Activated CD8-positive, alpha-beta memory T cell treated with anti-CD3 and anti-CD28 coated beads, Interleukin-2, amount 10 ng/mL, durations not matched to agents 7 days and 5 days (primary cell): ENCODE measurements around the gene SIRT6. TPM values are rescaled to one million over a fixed set of nuclear protein-coding genes. Genes with fewer than 3 reads are reported as not detected.
"Not testable (repeated sequence)": the region's sequence is repeated elsewhere in the genome, so short reads cannot be mapped to it uniquely, and the experiment has no call there.

Experiments used
- ATAC-seq: fragments of 150-1000 bp; cut with Tn5 transposase; one replicate; pipeline ENCODE4 v1.10.0; 2021; ENCODE audit warnings: moderate library complexity
- CTCF ChIA-PET: fragments of 350-600 bp; sonication (Branson Sonifier 250); formaldehyde crosslinking; loops from one replicate; lab custom pipeline; 2021; ENCODE audit warnings: antibody characterized with exemption; lab: Charles Lee
- DNase-seq: peaks from one replicate; pipeline ENCODE4 v3.0.0-alpha.2; 2020
- H3K27ac Mint-ChIP-seq: one replicate; pipeline ENCODE4 v1.8.0; 2021; ENCODE audit warnings: mild to moderate bottlenecking, mixed read lengths
- H3K27me3 Mint-ChIP-seq: one replicate; pipeline ENCODE4 v1.8.0; 2021; ENCODE audit warnings: mixed read lengths
- H3K36me3 Mint-ChIP-seq: one replicate; pipeline ENCODE4 v1.8.0; 2021; ENCODE audit warnings: mild to moderate bottlenecking, mixed read lengths
- H3K4me1 Mint-ChIP-seq: one replicate; pipeline ENCODE4 v1.8.0; 2021; ENCODE audit warnings: mixed read lengths
- H3K4me3 Mint-ChIP-seq: one replicate; pipeline ENCODE4 v1.8.0; 2021; ENCODE audit warnings: mild to moderate bottlenecking, moderate library complexity, mixed read lengths
- H3K9me3 Mint-ChIP-seq: one replicate; pipeline ENCODE4 v1.8.0; 2022; ENCODE audit warnings: low read depth, mixed read lengths
- total RNA-seq, 2 experiments: library from RNA; stranded (reverse); gene quantifications; one replicate each; pipeline ENCODE4 v1.2.3, GENCODE V29; 2021

The SIRT6 gene
- total RNA-seq, 2 experiments from 2014 or later: 37.5 to 37.8 TPM

GRCh38 chr19:4197228-4197624 is 14.9 kb upstream of the SIRT6 start:
- no peak for DNase-seq
- CTCF ChIA-PET: interaction anchor here (1.2 kb wide), 1 partner anchor 57 kb away, joined by 3 read pairs; no protein-coding TSS in a partner anchor
- H3K4me1 Mint-ChIP-seq: peaks cover 8% of the 10 kb centered on the region
- H3K27ac Mint-ChIP-seq: peak overlapping the region; percentile 27
- H3K4me3 Mint-ChIP-seq: no peak overlapping the region
- H3K27me3 Mint-ChIP-seq: peaks cover 33% of the 10 kb centered on the region
- H3K36me3 Mint-ChIP-seq: peaks cover 9% of the 10 kb centered on the region
- H3K9me3 Mint-ChIP-seq: peaks cover 7% of the 10 kb centered on the region
- no peak for ATAC-seq

DNA sequence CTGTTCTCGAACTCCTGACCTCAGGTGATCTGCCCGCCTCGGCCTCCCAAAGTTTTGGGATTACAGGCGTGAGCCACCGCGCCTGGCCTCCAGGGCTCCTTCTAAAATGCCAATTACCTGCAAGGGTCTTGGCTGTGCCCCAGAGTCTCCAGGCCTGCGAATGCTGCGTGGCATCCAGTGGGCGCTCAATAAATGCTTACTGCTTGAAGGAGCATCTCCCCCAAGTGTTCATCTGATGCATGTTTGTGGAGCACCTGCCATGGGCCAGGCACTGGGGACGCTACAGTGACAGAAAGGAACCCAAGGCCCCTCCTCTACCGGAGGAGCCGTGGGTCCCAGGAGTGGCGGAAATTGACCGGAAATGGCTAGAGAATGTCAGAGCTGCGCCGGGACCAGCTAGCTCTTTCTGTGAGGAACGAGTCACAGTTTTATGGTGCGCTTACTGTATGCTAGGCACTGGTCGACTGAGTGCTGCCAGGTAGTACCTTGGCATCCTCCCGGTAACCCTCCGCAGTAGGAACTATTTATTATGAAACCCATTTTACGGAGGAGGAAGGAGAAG is 14.3 kb upstream of the SIRT6 start:
- H3K27me3 Mint-ChIP-seq: peaks cover 33% of the 10 kb centered on the region
- no peak overlapping the region for H3K4me3 Mint-ChIP-seq
- no peak for ATAC-seq

GRCh38 chr19:4196009-4196408 is 13.6 kb upstream of the SIRT6 start:
- H3K36me3 Mint-ChIP-seq: peaks cover 9% of the 10 kb centered on the region
- peaks cover 32% of the 10 kb centered on the region for H3K27me3 Mint-ChIP-seq
- DNase-seq (no peak), ATAC-seq (no peak)
- H3K27ac Mint-ChIP-seq: no peak overlapping the region
- H3K4me1 Mint-ChIP-seq: peaks cover 8% of the 10 kb centered on the region
- H3K4me3 Mint-ChIP-seq: no peak overlapping the region
- CTCF ChIA-PET: interaction anchor here (1.2 kb wide), 1 partner anchor 56 kb away, joined by 3 read pairs; no protein-coding TSS in a partner anchor
- H3K9me3 Mint-ChIP-seq: peaks cover 7% of the 10 kb centered on the region

More for the DNA sequence above, 14.3 kb upstream of the SIRT6 start:
- no peak overlapping the region for H3K27ac Mint-ChIP-seq
- H3K9me3 Mint-ChIP-seq: peaks cover 7% of the 10 kb centered on the region
- peaks cover 9% of the 10 kb centered on the region for H3K36me3 Mint-ChIP-seq
- DNase-seq: no peak
- peaks cover 8% of the 10 kb centered on the region for H3K4me1 Mint-ChIP-seq
- CTCF ChIA-PET: interaction anchor here (1.2 kb wide), 1 partner anchor 57 kb away, joined by 3 read pairs; no protein-coding TSS in a partner anchor

DNA sequence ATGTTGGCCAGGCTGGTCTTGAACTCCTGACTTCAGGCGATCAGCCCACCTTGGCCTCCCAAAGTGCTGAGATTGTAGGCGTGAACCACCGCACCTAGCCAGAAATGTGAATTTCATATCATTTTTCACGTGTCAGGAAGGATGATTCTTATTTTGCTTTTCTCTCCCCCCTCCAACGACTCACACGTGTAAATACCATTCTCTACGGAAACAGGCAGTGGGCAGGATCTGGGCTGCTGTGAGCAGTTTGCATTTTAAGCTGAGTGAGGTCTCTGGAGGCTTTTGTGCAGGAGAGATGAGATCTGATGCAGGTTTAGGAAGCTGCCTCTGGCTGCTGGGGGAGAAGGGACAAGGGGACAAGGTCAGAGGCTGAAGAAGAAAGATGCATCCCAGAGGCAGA is 12.0 kb upstream of the SIRT6 start:
- no peak overlapping the region for H3K4me3 Mint-ChIP-seq
- H3K9me3 Mint-ChIP-seq: peaks cover 7% of the 10 kb centered on the region
- H3K4me1 Mint-ChIP-seq: peaks cover 8% of the 10 kb centered on the region

DNA sequence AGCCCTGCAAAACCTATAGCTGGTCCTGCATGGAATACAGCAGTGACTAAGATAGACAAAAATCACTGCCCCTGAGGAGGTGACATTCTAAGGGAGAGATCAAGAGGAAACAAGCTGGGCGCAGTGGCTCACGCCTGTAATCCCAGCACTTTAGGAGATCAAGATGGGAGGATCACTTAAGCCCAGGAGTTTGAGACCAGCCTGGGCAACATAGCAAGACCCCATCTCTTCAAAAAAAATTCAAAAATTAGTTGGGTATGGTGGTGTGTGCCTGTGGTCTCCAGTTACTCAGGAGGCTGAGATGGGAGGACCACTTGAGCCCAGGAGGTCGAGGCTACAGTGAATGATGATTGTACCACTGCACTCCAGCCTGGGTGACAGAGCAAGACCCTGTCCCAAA is 10.2 kb upstream of the SIRT6 start:
- H3K4me1 Mint-ChIP-seq, ATAC-seq, DNase-seq, H3K9me3 Mint-ChIP-seq, H3K36me3 Mint-ChIP-seq, H3K27ac Mint-ChIP-seq, H3K4me3 Mint-ChIP-seq: not testable (repeated sequence)
- peaks cover 18% of the 10 kb centered on the region for H3K27me3 Mint-ChIP-seq
- CTCF ChIA-PET: interaction anchor here (1.5 to 2.3 kb wide), 2 partner anchors 15 to 52 kb away, joined by 3 to 8 read pairs; no protein-coding TSS in a partner anchor

More for the DNA sequence above, 12.0 kb upstream of the SIRT6 start:
- H3K27ac Mint-ChIP-seq: no peak overlapping the region
- peaks cover 9% of the 10 kb centered on the region for H3K36me3 Mint-ChIP-seq
- H3K27me3 Mint-ChIP-seq: peaks cover 29% of the 10 kb centered on the region
- CTCF ChIA-PET: no interaction called here
- ATAC-seq (no peak), DNase-seq (no peak)

DNA sequence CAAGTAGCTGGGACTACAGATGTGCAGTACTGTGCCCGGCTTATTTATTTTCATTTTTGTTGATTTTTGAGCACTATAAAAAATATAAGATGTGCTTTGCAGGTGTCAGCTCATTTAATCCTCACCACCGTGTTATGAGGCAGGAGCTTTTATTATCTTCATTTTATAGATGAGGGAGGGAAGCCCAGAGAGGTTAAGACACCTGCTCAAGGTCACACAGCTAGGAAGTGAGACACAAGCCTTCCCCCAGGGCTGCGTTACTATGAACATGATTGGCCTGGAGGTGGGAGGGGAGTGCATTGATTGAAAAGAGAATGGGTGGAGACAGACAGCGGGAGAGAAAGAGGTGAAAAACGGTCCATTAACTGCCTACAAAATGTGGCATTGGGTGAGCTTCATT is 7.3 kb upstream of the SIRT6 start:
- no peak for DNase-seq
- no peak for ATAC-seq
- Mint-ChIP-seq H3K27me3 (peaks cover 5% of the 10 kb centered on the region), H3K27ac (no peak overlapping the region), H3K4me3 (no peak overlapping the region), H3K9me3 (no peaks in the 10 kb centered on the region), H3K4me1 (peaks cover 4% of the 10 kb centered on the region), H3K36me3 (no peaks in the 10 kb centered on the region)
- CTCF ChIA-PET: interaction anchor here (0.7 to 1.8 kb wide), 4 partner anchors 49 to 1482 kb away, joined by 3 to 6 read pairs (median 4); no protein-coding TSS in a partner anchor

DNA sequence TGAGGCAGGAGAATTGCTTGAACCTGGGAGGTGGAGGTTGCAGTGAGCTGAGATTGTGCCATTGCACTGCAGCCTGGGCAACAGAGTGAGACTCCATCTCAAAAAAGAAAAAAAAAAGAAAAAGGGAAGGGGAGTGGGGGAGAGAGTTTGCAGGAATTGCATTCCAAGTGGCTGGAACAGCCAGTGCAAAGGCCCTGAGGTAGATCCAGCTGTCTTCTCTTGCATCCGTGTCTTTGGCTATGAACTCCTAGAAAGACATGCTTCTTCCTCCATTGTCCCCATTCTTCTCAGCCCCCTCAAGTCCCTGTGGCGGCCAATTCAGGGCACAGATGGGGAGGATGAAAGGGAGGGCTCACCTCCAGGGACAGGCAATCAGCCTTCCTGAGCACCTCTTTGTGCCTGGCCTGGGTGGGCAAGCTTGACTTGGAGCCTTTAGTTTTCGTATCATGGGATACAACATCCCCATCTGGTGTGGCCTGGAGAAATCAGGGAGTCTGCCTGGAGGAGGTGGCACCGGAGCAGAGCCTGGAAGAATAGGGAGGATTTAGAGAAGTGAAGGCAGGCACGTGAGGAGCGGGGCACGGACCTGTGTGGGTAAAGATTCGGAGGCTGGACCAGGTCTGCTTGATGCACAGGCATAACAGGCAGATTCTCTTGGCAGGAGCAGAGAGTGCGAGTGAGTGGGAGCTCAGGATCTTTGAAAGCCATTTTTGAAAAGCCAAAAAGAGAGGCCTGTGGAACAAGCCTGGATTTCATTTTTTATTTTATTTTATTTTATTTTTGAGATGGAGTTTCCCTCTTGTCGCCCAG is 5.2 kb upstream of the SIRT6 start:
- DNase-seq (no peak), ATAC-seq (no peak)
- Mint-ChIP-seq H3K27me3 (no peaks in the 10 kb centered on the region), H3K4me1 (peaks cover 13% of the 10 kb centered on the region), H3K27ac (no peak overlapping the region), H3K4me3 (no peak overlapping the region), H3K9me3 (no peaks in the 10 kb centered on the region), H3K36me3 (no peaks in the 10 kb centered on the region)
- CTCF ChIA-PET: interaction anchor here (0.8 to 2.2 kb wide), 8 partner anchors 14 to 202 kb away, joined by 3 to 13 read pairs (median 4); partner anchors contain the start of gene EEF2

GRCh38 chr19:4186087-4186993 is 4.0 kb upstream of the SIRT6 start:
- CTCF ChIA-PET: interaction anchor here (0.7 to 2.2 kb wide), 8 partner anchors 15 to 201 kb away, joined by 4 to 13 read pairs (median 6); partner anchors contain the start of gene EEF2
- ATAC-seq: peak; percentile 63
- DNase-seq: peak; percentile 89
- Mint-ChIP-seq H3K27me3 (no peaks in the 10 kb centered on the region), H3K27ac (no peak overlapping the region), H3K36me3 (no peaks in the 10 kb centered on the region), H3K9me3 (no peaks in the 10 kb centered on the region), H3K4me3 (no peak overlapping the region), H3K4me1 (peaks cover 19% of the 10 kb centered on the region)

DNA sequence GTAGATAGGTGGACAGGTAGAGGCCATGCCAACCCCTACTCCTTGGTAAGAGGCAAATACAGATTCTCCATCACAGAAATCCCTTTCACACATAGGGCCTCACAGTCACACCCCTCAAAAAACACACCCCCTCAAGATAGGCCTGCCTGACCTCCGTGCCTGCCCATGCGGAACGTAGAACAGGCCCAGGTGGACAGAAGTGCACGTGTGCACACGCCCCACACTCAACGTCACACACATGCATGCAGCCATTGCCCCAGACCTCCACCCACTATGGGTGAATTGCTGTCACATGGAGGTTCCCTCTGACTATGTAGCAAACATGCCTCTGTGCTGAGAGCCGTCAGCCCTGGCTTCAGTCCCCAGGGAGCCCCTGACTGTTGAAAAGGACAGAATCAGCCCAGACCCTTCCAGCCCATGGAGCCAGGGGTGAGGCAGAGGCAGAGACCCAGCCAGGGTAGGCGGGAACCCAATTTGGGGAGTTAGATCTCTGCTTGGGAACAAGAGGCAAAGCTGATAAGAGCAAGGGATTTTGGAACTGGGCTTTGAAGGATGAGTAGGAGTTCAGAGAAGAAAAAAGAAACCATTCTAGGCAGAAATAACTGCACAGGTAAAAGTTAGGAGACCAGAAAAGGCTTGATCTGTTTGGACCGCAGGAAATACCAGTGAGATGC is 3.2 kb upstream of the SIRT6 start:
- no peak overlapping the region for H3K27ac Mint-ChIP-seq
- H3K27me3 Mint-ChIP-seq: no peaks in the 10 kb centered on the region
- H3K9me3 Mint-ChIP-seq: no peaks in the 10 kb centered on the region
- DNase-seq (no peak), ATAC-seq (no peak)
- no peaks in the 10 kb centered on the region for H3K36me3 Mint-ChIP-seq
- CTCF ChIA-PET: interaction anchor here (0.6 to 1.2 kb wide), 2 partner anchors 34 to 198 kb away, joined by 3 to 4 read pairs; no protein-coding TSS in a partner anchor
- no peak overlapping the region for H3K4me3 Mint-ChIP-seq
- peaks cover 27% of the 10 kb centered on the region for H3K4me1 Mint-ChIP-seq

GRCh38 chr19:4184718-4185352 is 2.5 kb upstream of the SIRT6 start:
- Mint-ChIP-seq H3K9me3 (no peaks in the 10 kb centered on the region), H3K4me3 (no peak overlapping the region), H3K27ac (no peak overlapping the region), H3K36me3 (peaks cover 3% of the 10 kb centered on the region), H3K4me1 (peaks cover 33% of the 10 kb centered on the region), H3K27me3 (no peaks in the 10 kb centered on the region)
- no peak for ATAC-seq
- no peak for DNase-seq
- CTCF ChIA-PET: interaction anchor here (0.8 to 0.9 kb wide), 3 partner anchors 56 to 519 kb away, joined by 3 read pairs; no protein-coding TSS in a partner anchor

DNA sequence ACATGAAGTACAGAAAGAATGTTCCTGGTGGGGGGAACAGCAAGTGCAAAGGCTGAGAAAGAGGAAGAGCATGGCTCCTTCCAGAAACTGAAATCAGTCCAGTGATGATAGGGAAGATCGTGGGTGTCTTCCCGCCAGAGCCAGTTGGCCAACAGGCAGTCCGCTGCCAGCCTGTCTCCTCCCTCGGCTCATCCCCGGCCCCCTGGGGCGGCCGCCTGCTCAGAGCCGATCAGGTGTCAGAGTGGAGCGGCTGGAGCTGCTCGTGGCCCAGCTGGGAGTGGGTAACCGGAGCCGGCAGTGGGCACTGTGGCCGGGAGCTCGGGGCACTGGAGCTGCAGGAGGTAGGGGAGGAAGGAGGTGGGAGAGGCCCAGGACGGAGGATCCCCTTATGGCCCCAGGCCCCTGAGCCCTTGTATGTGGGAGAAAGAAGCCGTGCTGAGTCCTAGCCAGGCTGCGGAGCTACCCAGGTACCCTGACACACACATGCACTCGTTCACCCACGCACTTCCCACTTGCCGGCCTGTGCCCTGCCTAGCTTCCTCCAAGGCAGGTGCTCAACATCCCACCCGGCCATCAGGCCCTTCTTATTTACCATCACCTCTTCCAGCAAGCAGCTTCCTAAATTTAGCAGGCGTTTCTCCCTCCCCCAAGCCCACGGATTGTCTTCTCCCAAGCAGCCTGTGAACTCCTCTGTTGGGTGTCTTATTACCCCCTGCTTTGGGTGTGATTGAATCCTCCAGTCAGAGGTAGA is 1.8 kb upstream of the SIRT6 start:
- ATAC-seq: no peak
- H3K9me3 Mint-ChIP-seq: no peaks in the 10 kb centered on the region
- H3K4me1 Mint-ChIP-seq: peaks cover 38% of the 10 kb centered on the region
- H3K27me3 Mint-ChIP-seq: no peaks in the 10 kb centered on the region
- H3K36me3 Mint-ChIP-seq: peaks cover 9% of the 10 kb centered on the region
- CTCF ChIA-PET: interaction anchor here (0.8 to 0.9 kb wide), 3 partner anchors 55 to 519 kb away, joined by 3 read pairs; no protein-coding TSS in a partner anchor
- H3K27ac Mint-ChIP-seq: no peak overlapping the region
- DNase-seq: no peak
- peak overlapping the region; percentile 53 for H3K4me3 Mint-ChIP-seq
